Neural progenitor cell (in vitro differentiated cells): ENCODE data around the gene DIP2A.

Source experiments
- EZH2 ChIP-seq: fragments of 200-600 bp; sonication (generic); IDR thresholded peaks from 2 replicates; pipeline ENCODE4 v1.6.1; 2017; ENCODE audit warnings: antibody characterized with exemption, mild to moderate bottlenecking, moderate library complexity
- EZH2phosphoT487 ChIP-seq: fragments of 200-600 bp; sonication (generic); IDR thresholded peaks from 2 replicates; pipeline ENCODE4 v1.6.1; 2017; ENCODE audit warnings: antibody characterized with exemption
- TF ChIP-seq, protein P1 (sequence below): fragments of 200-600 bp; sonication (generic); IDR thresholded peaks from 2 replicates; pipeline ENCODE4 v1.5.1; 2017; ENCODE audit warnings: antibody characterized with exemption, mild to moderate bottlenecking

DNA sequence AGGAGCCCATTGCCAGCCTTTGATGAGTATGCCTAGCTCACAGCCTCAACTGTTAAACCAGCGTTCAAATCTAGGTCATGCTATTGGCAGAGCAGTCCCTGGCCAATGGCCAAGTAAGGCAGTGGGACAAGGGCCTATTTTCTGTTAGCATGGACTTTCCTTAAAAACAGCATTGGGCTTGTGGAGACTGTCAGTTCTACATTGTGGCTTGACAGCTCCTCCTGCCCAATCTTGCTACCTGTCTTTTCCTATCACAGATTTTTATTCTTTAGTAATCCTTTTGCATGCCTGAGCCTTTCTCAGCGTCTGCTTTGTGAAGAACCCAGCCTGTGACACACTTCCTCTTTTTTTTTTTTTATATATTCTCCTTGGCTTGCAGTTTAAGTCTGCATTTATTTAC, 56.4 kb downstream of the DIP2A start:
- TF ChIP-seq, protein P1, sequence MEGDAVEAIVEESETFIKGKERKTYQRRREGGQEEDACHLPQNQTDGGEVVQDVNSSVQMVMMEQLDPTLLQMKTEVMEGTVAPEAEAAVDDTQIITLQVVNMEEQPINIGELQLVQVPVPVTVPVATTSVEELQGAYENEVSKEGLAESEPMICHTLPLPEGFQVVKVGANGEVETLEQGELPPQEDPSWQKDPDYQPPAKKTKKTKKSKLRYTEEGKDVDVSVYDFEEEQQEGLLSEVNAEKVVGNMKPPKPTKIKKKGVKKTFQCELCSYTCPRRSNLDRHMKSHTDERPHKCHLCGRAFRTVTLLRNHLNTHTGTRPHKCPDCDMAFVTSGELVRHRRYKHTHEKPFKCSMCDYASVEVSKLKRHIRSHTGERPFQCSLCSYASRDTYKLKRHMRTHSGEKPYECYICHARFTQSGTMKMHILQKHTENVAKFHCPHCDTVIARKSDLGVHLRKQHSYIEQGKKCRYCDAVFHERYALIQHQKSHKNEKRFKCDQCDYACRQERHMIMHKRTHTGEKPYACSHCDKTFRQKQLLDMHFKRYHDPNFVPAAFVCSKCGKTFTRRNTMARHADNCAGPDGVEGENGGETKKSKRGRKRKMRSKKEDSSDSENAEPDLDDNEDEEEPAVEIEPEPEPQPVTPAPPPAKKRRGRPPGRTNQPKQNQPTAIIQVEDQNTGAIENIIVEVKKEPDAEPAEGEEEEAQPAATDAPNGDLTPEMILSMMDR: no peak
- TF ChIP-seq EZH2: no peak
- no peak for TF ChIP-seq EZH2phosphoT487
